Measurements from ENCODE around the gene KLHDC1.
"Not testable (repeated sequence)": the region's sequence is repeated elsewhere in the genome, so short reads cannot be mapped to it uniquely, and the experiment has no call there.

Gene KLHDC1, protein sequence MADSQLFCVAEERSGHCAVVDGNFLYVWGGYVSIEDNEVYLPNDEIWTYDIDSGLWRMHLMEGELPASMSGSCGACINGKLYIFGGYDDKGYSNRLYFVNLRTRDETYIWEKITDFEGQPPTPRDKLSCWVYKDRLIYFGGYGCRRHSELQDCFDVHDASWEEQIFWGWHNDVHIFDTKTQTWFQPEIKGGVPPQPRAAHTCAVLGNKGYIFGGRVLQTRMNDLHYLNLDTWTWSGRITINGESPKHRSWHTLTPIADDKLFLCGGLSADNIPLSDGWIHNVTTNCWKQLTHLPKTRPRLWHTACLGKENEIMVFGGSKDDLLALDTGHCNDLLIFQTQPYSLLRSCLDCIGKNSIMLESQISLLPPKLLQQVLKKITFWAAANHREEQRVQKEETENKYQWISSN

DNA sequence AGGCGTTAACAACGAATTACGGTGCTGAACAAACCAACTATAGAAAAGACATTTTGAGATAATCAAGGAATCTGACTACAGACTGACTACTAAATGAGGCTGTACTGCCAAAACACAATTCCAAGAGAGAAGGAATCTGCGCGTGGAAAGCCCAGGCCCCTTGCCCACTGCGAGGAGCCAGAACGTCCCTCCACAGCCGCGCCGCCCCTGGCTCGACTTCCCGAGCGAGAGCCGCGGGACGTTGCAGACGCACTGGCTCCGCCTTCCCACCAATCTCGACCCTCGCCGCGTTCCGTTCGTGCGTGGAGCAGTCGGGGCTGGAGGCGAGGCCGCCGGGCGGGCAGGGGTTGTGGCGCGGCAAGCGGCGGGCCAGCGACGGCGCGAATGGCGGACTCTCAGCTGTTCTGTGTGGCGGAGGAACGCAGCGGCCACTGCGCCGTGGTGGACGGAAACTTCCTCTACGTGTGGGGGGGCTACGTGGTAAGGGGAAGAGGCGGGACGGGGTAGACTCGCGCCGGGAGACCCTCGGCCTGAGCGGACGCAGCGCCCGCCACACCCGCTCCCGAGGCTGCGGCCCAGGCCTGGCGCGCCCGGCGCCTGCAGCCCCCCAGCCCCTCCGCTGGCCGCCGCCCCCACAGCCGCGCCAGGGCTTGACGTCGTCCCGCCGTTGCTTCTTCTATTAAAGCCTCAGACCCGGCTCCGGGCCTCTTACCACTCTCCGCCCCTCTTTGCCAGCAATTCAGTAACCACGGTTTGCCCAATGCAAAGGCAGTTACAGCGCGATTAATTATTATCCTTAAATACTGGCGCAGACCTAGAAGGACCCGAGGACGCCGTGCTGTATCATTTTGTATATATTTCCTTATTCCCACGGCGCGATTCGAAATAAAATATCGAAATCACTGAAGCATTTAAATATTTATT is at the start of gene KLHDC1:
Gene KLHDC1, plus strand, starts transcription at position 310 of the 924 bp plus-strand sequence. Its CDS starts 75 bp downstream, at position 385.
- DNase-seq = peak; percentile 83

GRCh38 chr14:49653508-49653907 is 39.4 kb upstream of the KLHDC1 start:
- no peak for DNase-seq

DNA sequence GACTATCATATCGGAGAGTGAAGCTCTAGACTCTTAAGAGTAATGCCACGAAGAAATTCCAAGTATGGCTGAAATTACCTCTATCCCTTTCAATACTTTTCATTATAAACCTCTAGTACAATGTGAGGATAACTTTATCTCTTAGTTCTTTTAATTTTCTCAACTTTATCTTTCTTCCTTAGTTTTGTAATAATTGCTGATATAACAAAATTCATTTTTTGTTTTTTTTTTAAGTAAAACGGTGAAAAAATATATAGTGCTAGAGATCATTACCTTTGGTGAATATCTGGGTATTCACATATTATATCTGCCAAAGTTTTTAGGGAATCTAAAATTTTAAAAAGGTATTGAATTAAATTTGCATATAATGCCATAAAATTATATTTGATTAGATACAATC is 38.4 kb upstream of the KLHDC1 start:
- DNase-seq = no peak

- DNase-seq = not testable (repeated sequence)
Measured at GRCh38 chr14:49657500-49657899, 35.4 kb upstream of the KLHDC1 start.

GRCh38 chr14:49659526-49660455 is 33.1 kb upstream of the KLHDC1 start:
- DNase-seq = no peak

DNA sequence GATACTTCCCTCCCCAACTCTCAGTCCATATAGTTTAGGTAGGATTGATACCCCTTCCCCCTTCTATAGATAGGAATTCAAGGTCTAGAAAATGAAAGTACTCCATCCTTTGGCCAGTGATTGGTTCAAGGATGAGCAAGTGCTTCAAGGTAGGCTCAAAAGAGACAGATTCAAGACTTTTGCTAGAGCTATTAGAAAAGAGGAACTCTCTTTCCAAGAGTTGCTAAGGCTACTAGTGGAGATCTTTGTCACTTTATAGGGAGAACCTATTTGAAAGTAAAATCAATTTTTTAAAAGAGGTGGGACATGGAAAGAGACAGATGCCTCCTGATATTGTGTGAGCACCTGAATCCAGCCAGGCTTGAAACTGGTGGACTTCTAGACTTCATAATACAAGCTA is 22.4 kb upstream of the KLHDC1 start:
- DNase-seq = no peak

DNA sequence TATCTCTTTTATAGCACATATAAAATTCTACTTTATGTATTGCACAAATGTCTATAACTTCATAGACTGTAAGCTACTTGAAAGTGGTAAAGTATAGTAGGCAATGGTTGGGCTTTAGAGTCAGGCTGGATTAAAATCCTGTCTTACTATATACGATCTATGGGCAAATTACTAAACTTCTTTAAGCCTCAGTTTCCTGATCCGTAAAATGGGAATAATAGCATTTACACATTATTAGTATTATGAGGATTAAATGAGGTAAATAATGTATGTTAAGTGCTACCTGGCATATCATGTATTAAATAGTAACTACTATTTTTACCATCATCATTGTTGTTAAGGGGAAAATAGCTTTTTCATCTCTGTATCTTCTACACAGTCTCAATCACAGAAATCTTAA is 19.3 kb upstream of the KLHDC1 start:
- no peak for DNase-seq

DNA sequence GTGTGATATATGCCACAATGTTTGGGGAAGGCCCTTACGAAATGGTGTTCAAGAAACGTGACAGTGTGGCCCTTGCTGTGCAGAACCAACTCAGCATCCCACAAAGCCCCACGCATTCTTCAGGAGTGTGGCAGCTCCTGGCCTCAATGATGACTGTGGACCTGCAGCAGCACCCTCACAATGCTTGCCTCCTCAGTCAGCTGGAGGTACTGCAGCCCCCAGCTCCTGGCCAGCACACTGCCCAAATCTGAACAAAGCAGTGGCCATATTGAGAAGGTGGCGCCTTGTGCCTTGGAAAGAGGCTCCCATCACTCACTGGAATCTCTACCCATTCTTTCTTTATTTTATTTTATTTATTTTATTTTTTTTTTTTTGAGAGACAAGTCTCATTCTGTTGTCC is 15.3 kb upstream of the KLHDC1 start:
- no peak for DNase-seq

DNA sequence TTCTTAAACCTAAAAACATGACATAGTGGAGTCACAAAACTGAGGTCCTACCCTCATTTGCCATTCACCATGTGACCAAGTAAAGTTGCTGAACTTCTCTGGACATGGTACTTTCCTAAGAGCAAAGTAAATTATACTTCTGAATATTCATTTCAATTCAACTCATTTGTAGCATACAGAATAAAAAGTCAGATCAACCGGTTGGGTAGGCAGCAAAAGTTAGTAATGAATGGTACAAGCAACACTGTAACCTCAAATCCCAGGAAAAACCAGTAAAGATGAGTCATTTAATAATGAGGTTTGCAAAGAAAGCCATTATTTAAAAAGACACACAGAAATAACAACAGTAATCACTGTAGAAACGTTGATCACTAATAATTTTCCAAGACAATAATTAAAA is 13.6 kb upstream of the KLHDC1 start:
- DNase-seq = no peak

- no peak for DNase-seq
Measured at GRCh38 chr14:49686425-49686824, 6.5 kb upstream of the KLHDC1 start.

- DNase-seq = peak; percentile 87
Measured at GRCh38 chr14:49687942-49688700, 4.8 kb upstream of the KLHDC1 start, which contains the start of gene POLE2. POLE2 (minus strand) TSS chr14:49688214; CDS start chr14:49688203, 11 bp downstream.

- DNase-seq = no peak
Measured at GRCh38 chr14:49688701-49689030, 4.3 kb upstream of the KLHDC1 start.

GRCh38 chr14:49691031-49691430 is 1.9 kb upstream of the KLHDC1 start:
- no peak for DNase-seq

- DNase-seq = no peak
Measured at GRCh38 chr14:49692193-49692757, 645 bp upstream of the KLHDC1 start.

DNA sequence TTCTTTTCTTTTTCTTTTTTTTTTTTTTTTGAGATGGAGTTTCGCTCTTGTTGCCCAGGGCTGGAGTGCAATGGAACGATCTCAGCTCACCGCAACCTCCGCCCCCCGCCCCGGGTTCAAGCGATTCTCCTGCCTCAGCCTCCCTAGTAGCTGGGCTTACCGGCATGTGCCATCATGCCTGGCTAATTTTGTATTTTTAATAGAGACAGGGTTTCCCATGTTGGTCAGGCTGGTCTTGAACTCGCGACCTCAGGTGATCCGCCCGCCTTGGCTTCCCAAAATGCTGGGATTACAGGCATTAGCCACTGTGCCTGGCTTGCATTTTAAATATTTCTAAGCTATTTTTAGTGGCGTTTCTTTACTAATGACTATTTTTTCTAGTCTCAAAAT is 810 bp downstream of the KLHDC1 start:
- not testable (repeated sequence) for DNase-seq

DNA sequence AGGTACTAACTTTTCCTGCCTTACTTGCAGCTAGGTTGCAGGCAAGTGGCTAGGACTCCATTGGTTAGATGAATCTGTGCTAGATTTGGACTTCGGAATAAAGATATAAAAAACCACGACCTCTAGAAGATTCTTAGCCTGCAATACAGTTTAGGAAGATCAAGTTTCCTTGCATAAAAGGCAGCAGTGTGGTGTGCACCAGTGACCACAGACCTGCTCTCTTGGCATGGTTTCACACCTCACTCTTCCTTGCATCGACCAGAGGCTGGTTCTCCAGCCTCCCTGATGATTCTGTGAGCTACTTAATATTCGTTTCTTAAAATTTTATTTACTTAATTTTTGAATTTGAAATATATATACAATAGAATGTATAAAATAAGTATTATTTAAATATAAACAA is 9.8 kb downstream of the KLHDC1 start:
- DNase-seq = no peak

GRCh38 chr14:49703965-49704364 is 11.0 kb downstream of the KLHDC1 start:
- no peak for DNase-seq

DNA sequence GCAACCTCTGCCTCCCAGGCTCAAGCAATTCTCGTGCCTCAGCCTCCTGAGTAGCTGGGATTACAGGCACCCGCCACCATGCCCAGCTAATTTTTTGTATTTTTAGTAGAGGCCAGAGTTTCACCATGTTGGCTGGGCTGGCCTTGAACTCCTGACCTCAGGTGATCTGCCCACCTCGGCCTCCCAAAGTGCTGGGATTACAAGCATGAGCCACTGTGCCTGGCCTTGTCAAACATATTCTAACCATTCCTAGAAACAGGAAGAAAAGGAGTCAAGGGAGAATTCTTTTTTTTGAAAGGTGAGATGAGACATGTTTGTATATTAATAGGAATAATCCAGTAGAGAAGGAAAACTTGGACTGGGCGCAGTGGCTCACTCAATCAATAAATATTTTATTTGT is 11.6 kb downstream of the KLHDC1 start:
- not testable (repeated sequence) for DNase-seq

- not testable (repeated sequence) for DNase-seq
Measured at GRCh38 chr14:49710993-49711392, 18.1 kb downstream of the KLHDC1 start.

DNA sequence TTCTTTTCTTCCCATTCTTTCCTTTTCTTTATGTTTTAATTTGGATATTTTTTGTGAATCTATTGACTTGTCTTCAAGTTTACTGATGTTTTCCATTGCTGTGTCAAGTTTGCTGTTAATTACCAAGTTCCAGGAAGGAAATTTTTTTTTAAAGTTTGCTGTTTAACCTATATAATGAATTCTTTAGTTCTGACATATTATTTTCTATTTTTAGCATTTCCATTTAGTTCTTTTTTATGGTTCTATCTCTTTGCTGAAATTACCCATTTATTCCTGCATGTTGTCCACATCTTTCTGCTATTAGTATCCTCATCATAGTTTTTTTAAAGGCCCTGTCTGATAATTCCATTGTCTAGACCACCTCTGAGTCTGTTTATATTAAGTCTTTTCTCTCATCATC is 27.8 kb downstream of the KLHDC1 start:
- no peak for DNase-seq

- DNase-seq = not testable (repeated sequence)
Measured at GRCh38 chr14:49721733-49722435, 29.0 kb downstream of the KLHDC1 start.
